HCT116 (cell line): ENCODE data around the gene AMBRA1. TPM values are rescaled to one million over a fixed set of nuclear protein-coding genes. Genes with fewer than 3 reads are reported as not detected.

Source experiments
- ATAC-seq: fragments of 200-7000 bp; cut with Tn5 transposase; 2 replicates; pipeline ENCODE4 v1.9.1; 2020; ENCODE audit warnings: mild to moderate bottlenecking, moderate library complexity
- BruUV-seq: library from RNA; stranded (reverse); fragments of 400-500 nt; replicated peaks from 2 replicates; lab custom pipeline; 2021; lab: Mats Ljungman, UMichigan
- CTCF ChIA-PET: fragments of 300-600 bp; sonication (Branson Sonifier 250); formaldehyde crosslinking; loops from one replicate; lab custom pipeline; 2021; ENCODE audit warnings: antibody characterized with exemption; lab: Charles Lee
- POLR2A ChIA-PET: fragments of 300-600, 350-600 bp; sonication (Branson Sonifier 250); formaldehyde crosslinking; loops from one replicate; lab custom pipeline; 2021; ENCODE audit warnings: antibody characterized with exemption; lab: Charles Lee
- RAD21 ChIA-PET, 2 experiments: fragments of 300-600 bp; sonication (Branson Sonifier 250); formaldehyde crosslinking; loops; one replicate each; lab custom pipeline; 2023; ENCODE audit warnings: low total read pairs in 2 of 2; ENCODE audit not compliant: uncharacterized antibody in 2 of 2, unreplicated experiment in 2 of 2, low non-redundant PET in 1 of 2; lab: Charles Lee
- DNase-seq: peaks from one replicate; pipeline ENCODE4 v3.0.0-alpha.2; 2010; ENCODE audit warnings: low read depth, low spot score
- H2AFZ ChIP-seq: fragments of 200-600 bp; shearing (Covaris generic), sonication (generic); 2 replicates; pipeline ENCODE4 v1.6.1; 2017; ENCODE audit warnings: low read depth, mixed run types, mixed read lengths, antibody characterized with exemption, low read length; ENCODE audit not compliant: poor library complexity, severe bottlenecking
- H3K27ac ChIP-seq: 2 replicates; pipeline ENCODE4 v1.5.1; 2012; ENCODE audit warnings: low read depth, low read length
- H3K27me3 ChIP-seq: fragments of 200-600 bp; sonication (generic); 2 replicates; pipeline ENCODE4 v1.6.1; 2016; ENCODE audit warnings: mixed run types, low read length, mixed read lengths; ENCODE audit not compliant: insufficient read depth
- H3K36me3 ChIP-seq, 2 experiments: fragments of 200-500 bp in 1 of 2; fragments of 200-600 bp in 1 of 2; sonication (Bioruptor generic) in 1 of 2; sonication (generic) in 1 of 2; 2 replicates each; pipeline versions ENCODE4 v1.5.1 to v1.6.1; 2014 to 2016; ENCODE audit warnings: low read length in 2 of 2, inconsistent platforms in 1 of 2, mixed read lengths in 1 of 2, mixed run types in 1 of 2; ENCODE audit not compliant: insufficient read depth in 2 of 2, control insufficient read depth in 1 of 2
- H3K4me1 ChIP-seq, 2 experiments: fragments of 200-600 bp in 1 of 2; sonication (generic) in 1 of 2; 2 replicates each; pipeline versions ENCODE4 v1.5.1 to v1.6.1; 2012 to 2017; ENCODE audit warnings: low read length in 2 of 2, inconsistent platforms in 1 of 2, mild to moderate bottlenecking in 1 of 2, mixed read lengths in 1 of 2, mixed run types in 1 of 2, moderate library complexity in 1 of 2; ENCODE audit not compliant: insufficient read depth in 2 of 2, control insufficient read depth in 1 of 2
- H3K4me2 ChIP-seq: fragments of 200-600 bp; sonication (generic); 2 replicates; pipeline ENCODE4 v1.6.1; 2017; ENCODE audit warnings: mixed run types, low read length, mixed read lengths
- H3K4me3 ChIP-seq, 2 experiments: fragments of 200-600 bp in 1 of 2; sonication (generic) in 1 of 2; replicated peaks in 1 of 2; 2 replicates each; pipeline ENCODE4 v1.5.1; 2011 to 2016; ENCODE audit warnings: low read length in 2 of 2, control low read depth in 1 of 2, low read depth in 1 of 2, mild to moderate bottlenecking in 1 of 2, mixed read lengths in 1 of 2, mixed run types in 1 of 2
- H3K79me2 ChIP-seq: fragments of 200-600 bp; sonication (generic); 2 replicates; pipeline ENCODE4 v1.6.1; 2017; ENCODE audit warnings: mild to moderate bottlenecking, mixed run types, low read length, moderate library complexity, mixed read lengths; ENCODE audit not compliant: insufficient read depth
- H3K9ac ChIP-seq: fragments of 200-600 bp; sonication (generic); 2 replicates; pipeline ENCODE4 v1.6.1; 2016; ENCODE audit warnings: low read length, mixed read lengths
- H3K9me2 ChIP-seq: fragments of 200-600 bp; sonication (generic), shearing (Covaris generic); 2 replicates; pipeline ENCODE4 v1.6.1; 2017; ENCODE audit warnings: mixed run types, mild to moderate bottlenecking, moderate library complexity; ENCODE audit not compliant: insufficient read depth
- H3K9me3 ChIP-seq, 2 experiments: fragments of 200-500 bp in 1 of 2; fragments of 200-600 bp in 1 of 2; sonication (Bioruptor generic) in 1 of 2; sonication (generic) in 1 of 2; 2 replicates each; pipeline ENCODE4 v1.6.1; 2014 to 2017; ENCODE audit warnings: low read length in 2 of 2, mixed read lengths in 2 of 2, inconsistent platforms in 1 of 2, low read depth in 1 of 2, mild to moderate bottlenecking in 1 of 2, mixed run types in 1 of 2, moderate library complexity in 1 of 2; ENCODE audit not compliant: control insufficient read depth in 1 of 2, insufficient read depth in 1 of 2
- H4K20me1 ChIP-seq: fragments of 200-600 bp; sonication (generic), shearing (Covaris generic); 2 replicates; pipeline ENCODE4 v1.6.1; 2017; ENCODE audit warnings: mixed run types, mild to moderate bottlenecking, moderate library complexity; ENCODE audit not compliant: insufficient read depth
- EGR1 ChIP-seq: IDR thresholded peaks from 2 replicates; pipeline ENCODE4 v1.6.1; 2012; ENCODE audit warnings: low read depth
- FOSL1 ChIP-seq: IDR thresholded peaks from 2 replicates; pipeline ENCODE4 v1.6.1; 2012; ENCODE audit warnings: low read depth
- POLR2A ChIP-seq: IDR thresholded peaks from 2 replicates; pipeline ENCODE4 v1.7.0; 2011; ENCODE audit warnings: borderline replicate concordance; ENCODE audit not compliant: insufficient read depth, insufficient read length; ENCODE audit errors: extremely low read depth
- SRF ChIP-seq: IDR thresholded peaks from 2 replicates; pipeline ENCODE4 v1.6.1; 2012; ENCODE audit warnings: low read depth
- YY1 ChIP-seq: IDR thresholded peaks from 2 replicates; pipeline ENCODE4 v1.6.1; 2011; ENCODE audit warnings: low read length, low read depth, moderate library complexity, mild to moderate bottlenecking; ENCODE audit not compliant: insufficient replicate concordance; ENCODE audit errors: extremely low read depth
- intact Hi-C: fragments of 100-400 bp; cut with micrococcal nuclease; formaldehyde crosslinking; loops from 2 replicates; pipeline ENCODE4 v1.10.0; 2022
- total RNA-seq: library from RNA; stranded (reverse); gene quantifications from one replicate; pipeline ENCODE4 v1.2.1, GENCODE V29; 2021; ENCODE audit not compliant: unreplicated experiment
- TF ChIP-seq, protein P1 (sequence below), 3 experiments: fragments of 200-600 bp in 1 of 3; sonication (generic) in 1 of 3; IDR thresholded peaks in 2 of 3; conservative IDR thresholded peaks in 1 of 3; 2 replicates each; pipeline ENCODE4 v1.5.1; 2012 to 2017; ENCODE audit warnings: low read depth in 2 of 3, low read length in 2 of 3, antibody characterized with exemption in 1 of 3, borderline replicate concordance in 1 of 3, control low read depth in 1 of 3, mild to moderate bottlenecking in 1 of 3, mixed read lengths in 1 of 3, mixed run types in 1 of 3, moderate library complexity in 1 of 3; ENCODE audit not compliant: insufficient read depth in 1 of 3
- TF ChIP-seq, protein P2 (sequence below): IDR thresholded peaks from 2 replicates; pipeline ENCODE4 v1.6.1; 2012; ENCODE audit warnings: low read depth
- TF ChIP-seq, protein P3 (sequence below): IDR thresholded peaks from 2 replicates; pipeline ENCODE4 v1.6.1; 2012

The AMBRA1 gene
- total RNA-seq, 1 experiment from 2014 or later = 22.7 TPM

DNA sequence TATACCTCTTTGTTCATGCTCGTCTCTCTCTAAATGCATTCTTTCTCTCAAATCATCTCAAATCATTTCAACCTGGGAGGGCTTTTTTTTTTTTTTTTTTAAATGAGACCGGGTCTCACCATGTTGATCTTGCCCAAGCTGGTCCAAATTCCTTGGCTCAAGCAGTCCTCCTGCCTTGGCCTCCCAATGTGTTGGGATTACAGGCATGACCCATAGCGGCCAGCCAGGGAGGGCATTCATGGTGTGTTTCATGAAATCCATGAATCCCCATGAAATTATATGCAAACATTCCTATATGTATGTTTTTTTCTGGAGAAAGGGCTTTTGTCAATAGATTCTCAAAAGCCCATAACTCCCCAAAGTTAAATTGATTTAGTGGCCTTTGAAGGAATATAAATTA lies 49.7 kb upstream of the AMBRA1 start:
- no peak for ATAC-seq
- POLR2A ChIA-PET = no interaction called here
- TF ChIP-seq, protein P1, sequence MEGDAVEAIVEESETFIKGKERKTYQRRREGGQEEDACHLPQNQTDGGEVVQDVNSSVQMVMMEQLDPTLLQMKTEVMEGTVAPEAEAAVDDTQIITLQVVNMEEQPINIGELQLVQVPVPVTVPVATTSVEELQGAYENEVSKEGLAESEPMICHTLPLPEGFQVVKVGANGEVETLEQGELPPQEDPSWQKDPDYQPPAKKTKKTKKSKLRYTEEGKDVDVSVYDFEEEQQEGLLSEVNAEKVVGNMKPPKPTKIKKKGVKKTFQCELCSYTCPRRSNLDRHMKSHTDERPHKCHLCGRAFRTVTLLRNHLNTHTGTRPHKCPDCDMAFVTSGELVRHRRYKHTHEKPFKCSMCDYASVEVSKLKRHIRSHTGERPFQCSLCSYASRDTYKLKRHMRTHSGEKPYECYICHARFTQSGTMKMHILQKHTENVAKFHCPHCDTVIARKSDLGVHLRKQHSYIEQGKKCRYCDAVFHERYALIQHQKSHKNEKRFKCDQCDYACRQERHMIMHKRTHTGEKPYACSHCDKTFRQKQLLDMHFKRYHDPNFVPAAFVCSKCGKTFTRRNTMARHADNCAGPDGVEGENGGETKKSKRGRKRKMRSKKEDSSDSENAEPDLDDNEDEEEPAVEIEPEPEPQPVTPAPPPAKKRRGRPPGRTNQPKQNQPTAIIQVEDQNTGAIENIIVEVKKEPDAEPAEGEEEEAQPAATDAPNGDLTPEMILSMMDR (IDR thresholded peaks at IDR 0.05 in 2 of 3, conservative IDR thresholded peaks at IDR 0.05 in 1 of 3; ENCODE audit: borderline replicate concordance in 1 of 3, insufficient read depth in 1 of 3, low read depth in 2 of 3, low read length in 2 of 3) = no peak
- TF ChIP-seq POLR2A (no peak), SRF (no peak), FOSL1 (no peak), EGR1 (no peak), YY1 (no peak)
- TF ChIP-seq, protein P2, sequence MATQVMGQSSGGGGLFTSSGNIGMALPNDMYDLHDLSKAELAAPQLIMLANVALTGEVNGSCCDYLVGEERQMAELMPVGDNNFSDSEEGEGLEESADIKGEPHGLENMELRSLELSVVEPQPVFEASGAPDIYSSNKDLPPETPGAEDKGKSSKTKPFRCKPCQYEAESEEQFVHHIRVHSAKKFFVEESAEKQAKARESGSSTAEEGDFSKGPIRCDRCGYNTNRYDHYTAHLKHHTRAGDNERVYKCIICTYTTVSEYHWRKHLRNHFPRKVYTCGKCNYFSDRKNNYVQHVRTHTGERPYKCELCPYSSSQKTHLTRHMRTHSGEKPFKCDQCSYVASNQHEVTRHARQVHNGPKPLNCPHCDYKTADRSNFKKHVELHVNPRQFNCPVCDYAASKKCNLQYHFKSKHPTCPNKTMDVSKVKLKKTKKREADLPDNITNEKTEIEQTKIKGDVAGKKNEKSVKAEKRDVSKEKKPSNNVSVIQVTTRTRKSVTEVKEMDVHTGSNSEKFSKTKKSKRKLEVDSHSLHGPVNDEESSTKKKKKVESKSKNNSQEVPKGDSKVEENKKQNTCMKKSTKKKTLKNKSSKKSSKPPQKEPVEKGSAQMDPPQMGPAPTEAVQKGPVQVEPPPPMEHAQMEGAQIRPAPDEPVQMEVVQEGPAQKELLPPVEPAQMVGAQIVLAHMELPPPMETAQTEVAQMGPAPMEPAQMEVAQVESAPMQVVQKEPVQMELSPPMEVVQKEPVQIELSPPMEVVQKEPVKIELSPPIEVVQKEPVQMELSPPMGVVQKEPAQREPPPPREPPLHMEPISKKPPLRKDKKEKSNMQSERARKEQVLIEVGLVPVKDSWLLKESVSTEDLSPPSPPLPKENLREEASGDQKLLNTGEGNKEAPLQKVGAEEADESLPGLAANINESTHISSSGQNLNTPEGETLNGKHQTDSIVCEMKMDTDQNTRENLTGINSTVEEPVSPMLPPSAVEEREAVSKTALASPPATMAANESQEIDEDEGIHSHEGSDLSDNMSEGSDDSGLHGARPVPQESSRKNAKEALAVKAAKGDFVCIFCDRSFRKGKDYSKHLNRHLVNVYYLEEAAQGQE = no peak
- TF ChIP-seq, protein P3, sequence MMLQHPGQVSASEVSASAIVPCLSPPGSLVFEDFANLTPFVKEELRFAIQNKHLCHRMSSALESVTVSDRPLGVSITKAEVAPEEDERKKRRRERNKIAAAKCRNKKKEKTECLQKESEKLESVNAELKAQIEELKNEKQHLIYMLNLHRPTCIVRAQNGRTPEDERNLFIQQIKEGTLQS = no peak
- Histone ChIP-seq H3K4me2 (no peak overlapping the region), H3K4me3 (no peak overlapping the region), H3K27ac (no peak overlapping the region), H3K9me2 (no peaks in the 10 kb centered on the region), H3K36me3 (peaks cover 0 to 11% of the 10 kb centered on the region in 2 experiments; a peak in 1 of 4 replicates), H2AFZ (no peak overlapping the region), H3K27me3 (no peaks in the 10 kb centered on the region), H3K9ac (no peak overlapping the region), H4K20me1 (no peaks in the 10 kb centered on the region), H3K9me3 (no peaks in the 10 kb centered on the region), H3K4me1 (no peaks in the 10 kb centered on the region), H3K79me2 (no peaks in the 10 kb centered on the region)
- CTCF ChIA-PET = no interaction called here
- RAD21 ChIA-PET = no interaction called here
- BruUV-seq = no TSS peak
- intact Hi-C loops = no loop called here
- no peak for DNase-seq
